ENCODE data around the gene DPEP1.
A peak's percentile ranks its signal among the peaks of the same experiment; 100 is the strongest.

The DPEP1 gene

GRCh38 chr16:89573826-89574680 is 39.4 kb upstream of the DPEP1 start:
- no peak for TF ChIP-seq ZNF274 (IDR thresholded peaks at IDR 0.05; ENCODE audit: low read depth, low read length)
- peak overlapping the region; percentile 69; the same call in 1 of the 2 replicates for H3K4me3 ChIP-seq (ENCODE audit: low read length)

- peak overlapping the region; percentile 69; the same call in 1 of the 2 replicates for H3K4me3 ChIP-seq (ENCODE audit: low read length)
- no peak for TF ChIP-seq ZNF274 (IDR thresholded peaks at IDR 0.05; ENCODE audit: low read depth, low read length)
Observed at GRCh38 chr16:89574681-89575246, 38.7 kb upstream of the DPEP1 start.

GRCh38 chr16:89575247-89576152 is 37.9 kb upstream of the DPEP1 start, which contains the start of gene CPNE7:
Gene CPNE7 (plus strand): TSS chr16:89575758. CDS start chr16:89575898, 140 bp downstream.
- no peak for TF ChIP-seq ZNF274 (IDR thresholded peaks at IDR 0.05; ENCODE audit: low read depth, low read length)
- peak within 1 kb of the TSS; percentile 69; the same call in 1 of the 2 replicates for H3K4me3 ChIP-seq (ENCODE audit: low read length)

- peak overlapping the region; percentile 58; the same call in 1 of the 2 replicates for H3K4me3 ChIP-seq (ENCODE audit: low read length)
- TF ChIP-seq ZNF274 (IDR thresholded peaks at IDR 0.05; ENCODE audit: low read depth, low read length) = no peak
Observed at GRCh38 chr16:89576153-89577054, 37.0 kb upstream of the DPEP1 start.

- TF ChIP-seq ZNF274 (IDR thresholded peaks at IDR 0.05; ENCODE audit: low read depth, low read length) = no peak
- no peak overlapping the region for H3K4me3 ChIP-seq (ENCODE audit: low read length)
Observed at GRCh38 chr16:89577055-89577759, 36.2 kb upstream of the DPEP1 start.

- no peak for TF ChIP-seq ZNF274 (IDR thresholded peaks at IDR 0.05; ENCODE audit: low read depth, low read length)
- H3K4me3 ChIP-seq (ENCODE audit: low read length) = no peak overlapping the region
Observed at GRCh38 chr16:89579351-89579750, 34.1 kb upstream of the DPEP1 start.

- no peak for TF ChIP-seq ZNF274 (IDR thresholded peaks at IDR 0.05; ENCODE audit: low read depth, low read length)
Observed at GRCh38 chr16:89581045-89581695, 32.3 kb upstream of the DPEP1 start.

GRCh38 chr16:89581861-89582563 is 31.4 kb upstream of the DPEP1 start:
- TF ChIP-seq ZNF274 (IDR thresholded peaks at IDR 0.05; ENCODE audit: low read depth, low read length) = no peak
- no peak overlapping the region for H3K4me3 ChIP-seq (ENCODE audit: low read length)

More at GRCh38 chr16:89581045-89581695, 32.3 kb upstream of the DPEP1 start:
- no peak overlapping the region for H3K4me3 ChIP-seq (ENCODE audit: low read length)

- no peak overlapping the region for H3K4me3 ChIP-seq (ENCODE audit: low read length)
- TF ChIP-seq ZNF274 (IDR thresholded peaks at IDR 0.05; ENCODE audit: low read depth, low read length) = no peak
Observed at GRCh38 chr16:89582614-89583196, 30.7 kb upstream of the DPEP1 start.

- no peak for TF ChIP-seq ZNF274 (IDR thresholded peaks at IDR 0.05; ENCODE audit: low read depth, low read length)
- H3K4me3 ChIP-seq (ENCODE audit: low read length) = no peak overlapping the region
Observed at GRCh38 chr16:89583197-89583894, 30.1 kb upstream of the DPEP1 start.
